HEK293T (cell line): Measurements from ENCODE around the gene PPP1R9B.

ENCODE experiments used
- CTCF ChIA-PET: fragments of 350-600 bp; formaldehyde crosslinking; extraction: SDS; loops from one replicate; lab custom pipeline; 2021; ENCODE audit warnings: antibody characterized with exemption, inconsistent platforms; lab: Yijun Ruan, JAX
- POLR2A ChIA-PET: fragments of 350-600 bp; formaldehyde crosslinking; extraction: SDS; loops from one replicate; lab custom pipeline; 2020; ENCODE audit warnings: antibody characterized with exemption, inconsistent platforms; lab: Yijun Ruan, JAX
- DNase-seq: peaks from one replicate; pipeline ENCODE4 v3.0.0; 2012; ENCODE audit warnings: mixed read lengths; ENCODE audit errors: extremely low spot score
- ARNT ChIP-seq: fragments of 450-650 bp; IDR thresholded peaks from 2 replicates; pipeline ENCODE4 v1.6.1; 2017; ENCODE audit warnings: mild to moderate bottlenecking
- BHLHE40 ChIP-seq: fragments of 450-650 bp; IDR thresholded peaks from 2 replicates; pipeline ENCODE4 v1.6.1; 2016; ENCODE audit warnings: mild to moderate bottlenecking, moderate library complexity, borderline replicate concordance
- CTBP1 ChIP-seq: fragments of 450-650 bp; IDR thresholded peaks from 2 replicates; pipeline ENCODE4 v1.6.1; 2016; ENCODE audit warnings: borderline replicate concordance
- ELF4 ChIP-seq: fragments of 450-650 bp; IDR thresholded peaks from 2 replicates; pipeline ENCODE4 v1.6.1; 2017; ENCODE audit warnings: antibody characterized with exemption
- FOXA1 ChIP-seq: fragments of 450-650 bp; IDR thresholded peaks from 2 replicates; pipeline ENCODE4 v1.6.1; 2016; ENCODE audit warnings: mild to moderate bottlenecking
- FOXK2 ChIP-seq: fragments of 450-650 bp; IDR thresholded peaks from 2 replicates; pipeline ENCODE4 v1.6.1; 2016; ENCODE audit warnings: mild to moderate bottlenecking
- FOXM1 ChIP-seq: fragments of 450-650 bp; IDR thresholded peaks from 2 replicates; pipeline ENCODE4 v1.6.1; 2017; ENCODE audit warnings: mild to moderate bottlenecking, borderline replicate concordance
- HDGF ChIP-seq: fragments of 450-650 bp; IDR thresholded peaks from 2 replicates; pipeline ENCODE4 v1.6.1; 2017; ENCODE audit warnings: antibody characterized with exemption, borderline replicate concordance
- L3MBTL2 ChIP-seq: fragments of 450-650 bp; conservative IDR thresholded peaks from 2 replicates; pipeline ENCODE4 v1.6.1; 2016; ENCODE audit warnings: mild to moderate bottlenecking
- LEF1 ChIP-seq: fragments of 450-650 bp; IDR thresholded peaks from 2 replicates; pipeline ENCODE4 v1.6.1; 2017; ENCODE audit warnings: mild to moderate bottlenecking, borderline replicate concordance
- NFRKB ChIP-seq: fragments of 450-650 bp; IDR thresholded peaks from 2 replicates; pipeline ENCODE4 v1.6.1; 2016; ENCODE audit warnings: mild to moderate bottlenecking, moderate library complexity
- PKNOX1 ChIP-seq: fragments of 450-650 bp; IDR thresholded peaks from 2 replicates; pipeline ENCODE4 v1.6.1; 2016
- SP1 ChIP-seq: fragments of 450-650 bp; IDR thresholded peaks from 2 replicates; pipeline ENCODE4 v1.6.1; 2017
- SUZ12 ChIP-seq: fragments of 450-650 bp; IDR thresholded peaks from 2 replicates; pipeline ENCODE4 v1.6.1; 2016; ENCODE audit warnings: mild to moderate bottlenecking
- TARDBP ChIP-seq: fragments of 450-650 bp; IDR thresholded peaks from 2 replicates; pipeline ENCODE4 v1.6.1; 2016
- ZNF384 ChIP-seq: fragments of 450-650 bp; IDR thresholded peaks from 2 replicates; pipeline ENCODE4 v1.6.1; 2016

The PPP1R9B gene

GRCh38 chr17:50191359-50192143 is 41.1 kb upstream of the PPP1R9B start:
- CTCF ChIA-PET, result interaction anchor here (1.4 kb wide), 1 partner anchor 22 kb away, joined by 6 read pairs; no protein-coding TSS in a partner anchor
- POLR2A ChIA-PET, result no interaction called here
- TF ChIP-seq SP1 (no peak), FOXA1 (no peak)
- no peak for DNase-seq

GRCh38 chr17:50190603-50191358 is 40.3 kb upstream of the PPP1R9B start:
- TF ChIP-seq TARDBP (no peak), FOXK2 (no peak), ZNF384 (no peak), FOXM1 (no peak), ARNT (no peak), SUZ12 (no peak), PKNOX1 (no peak), BHLHE40 (no peak), L3MBTL2 (no peak)
- DNase-seq, result no peak
- ChIA-PET CTCF (interaction anchor here (1.4 kb wide), 1 partner anchor 21 kb away, joined by 6 read pairs; no protein-coding TSS in a partner anchor), POLR2A (interaction anchor here (0.8 kb wide), 1 partner anchor 30 kb away, joined by 3 read pairs; no protein-coding TSS in a partner anchor)

- no peak for DNase-seq
- POLR2A ChIA-PET, result interaction anchor here (0.8 kb wide), 1 partner anchor 29 kb away, joined by 3 read pairs; no protein-coding TSS in a partner anchor
- no peak for TF ChIP-seq ELF4
- CTCF ChIA-PET, result interaction anchor here (1.4 kb wide), 1 partner anchor 21 kb away, joined by 6 read pairs; no protein-coding TSS in a partner anchor
Observed at GRCh38 chr17:50190293-50190602, 39.8 kb upstream of the PPP1R9B start.

GRCh38 chr17:50189550-50190292 is 39.2 kb upstream of the PPP1R9B start:
- CTCF ChIA-PET, result interaction anchor here (1.4 kb wide), 1 partner anchor 20 kb away, joined by 6 read pairs; no protein-coding TSS in a partner anchor
- POLR2A ChIA-PET, result interaction anchor here (0.8 kb wide), 1 partner anchor 29 kb away, joined by 3 read pairs; no protein-coding TSS in a partner anchor

GRCh38 chr17:50188921-50189549 is 38.6 kb upstream of the PPP1R9B start:
- ChIA-PET POLR2A (no interaction called here), CTCF (no interaction called here)
- no peak for TF ChIP-seq LEF1
- no peak for TF ChIP-seq ARNT
- TF ChIP-seq SUZ12, result no peak
- TF ChIP-seq CTBP1, result no peak
- no peak for TF ChIP-seq BHLHE40
- TF ChIP-seq FOXM1, result no peak
- no peak for TF ChIP-seq NFRKB
- TF ChIP-seq HDGF, result no peak
- no peak for TF ChIP-seq FOXK2
- DNase-seq, result no peak

More at GRCh38 chr17:50189550-50190292, 39.2 kb upstream of the PPP1R9B start:
- no peak for DNase-seq
- TF ChIP-seq BHLHE40, result no peak
- no peak for TF ChIP-seq LEF1
- no peak for TF ChIP-seq ELF4
- no peak for TF ChIP-seq FOXM1
- no peak for TF ChIP-seq FOXA1
- no peak for TF ChIP-seq SUZ12
- TF ChIP-seq TARDBP, result no peak
- no peak for TF ChIP-seq NFRKB
- no peak for TF ChIP-seq FOXK2
- TF ChIP-seq SP1, result no peak
- no peak for TF ChIP-seq L3MBTL2
- TF ChIP-seq PKNOX1, result no peak
- TF ChIP-seq ZNF384, result no peak
- TF ChIP-seq HDGF, result no peak
- TF ChIP-seq ARNT, result no peak

GRCh38 chr17:50188531-50188920 is 38.0 kb upstream of the PPP1R9B start:
- ChIA-PET POLR2A (interaction anchor here (2.0 kb wide), 1 partner anchor 11 kb away, joined by 8 read pairs; no protein-coding TSS in a partner anchor), CTCF (interaction anchor here (1.0 to 1.5 kb wide), 3 partner anchors 10 to 19 kb away, joined by 4 to 5 read pairs (median 4); no protein-coding TSS in a partner anchor)
- no peak for DNase-seq
- TF ChIP-seq CTBP1 (no peak), ZNF384 (no peak), FOXM1 (no peak), ELF4 (no peak), BHLHE40 (no peak), NFRKB (no peak), HDGF (no peak), SP1 (no peak), FOXK2 (no peak), FOXA1 (no peak), L3MBTL2 (no peak), ARNT (no peak), LEF1 (no peak), PKNOX1 (no peak), TARDBP (no peak), SUZ12 (no peak)
